HG03432 (cell line): ENCODE results near the gene DEGS2.
"Not testable (repeated sequence)": the region's sequence is repeated elsewhere in the genome, so short reads cannot be mapped to it uniquely, and the experiment has no call there.

Experiments used
- ATAC-seq: cut with Tn5 transposase; IDR thresholded peaks from one replicate; pipeline ENCODE4 v1.9.1; 2021; ENCODE audit warnings: mild to moderate bottlenecking, moderate library complexity; ENCODE audit not compliant: unreplicated experiment

The DEGS2 gene

DNA sequence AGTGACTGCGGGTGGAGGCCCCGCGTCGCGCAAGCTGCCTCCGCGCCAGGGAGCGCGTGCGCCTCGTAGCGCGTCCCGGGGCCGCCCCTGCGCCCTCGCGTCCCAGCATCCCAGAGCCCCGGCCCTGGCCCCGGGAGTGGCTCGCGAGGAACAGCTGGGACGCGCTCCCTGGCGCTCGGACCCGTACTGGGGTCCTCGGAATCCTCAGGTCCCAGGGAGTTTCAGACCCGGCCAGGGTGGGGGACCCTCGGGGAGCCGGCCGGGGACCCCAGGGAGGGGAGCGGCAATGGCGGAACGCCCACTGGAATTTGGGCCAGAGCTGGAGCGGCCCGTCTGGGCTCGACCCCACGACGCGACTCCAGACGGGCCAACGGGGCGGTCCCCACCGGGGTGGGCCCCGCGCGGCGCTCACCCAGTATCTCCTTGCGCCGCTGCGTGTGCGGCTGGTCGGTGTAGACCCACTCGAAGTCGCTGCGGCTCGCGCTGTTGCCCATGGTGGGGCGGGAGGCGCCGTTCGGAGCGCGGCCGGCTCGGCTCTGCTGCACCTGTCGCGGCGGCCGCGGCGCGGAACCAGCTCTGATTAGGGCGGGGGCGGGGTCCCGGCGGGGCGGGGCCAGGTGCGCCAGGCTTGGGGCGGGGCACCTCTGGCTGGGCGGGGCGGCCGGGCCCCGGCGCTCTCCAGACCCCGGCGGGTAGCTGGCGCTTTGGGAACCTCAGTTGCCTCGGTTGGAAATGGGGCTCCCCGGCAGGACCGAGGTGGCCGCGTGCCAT is at the start of gene DEGS2:
Gene DEGS2, minus strand, starts transcription at position 552 of the 771 bp plus-strand sequence. Its CDS starts 58 bp downstream, at position 494.
- peak; percentile 62 for ATAC-seq

DNA sequence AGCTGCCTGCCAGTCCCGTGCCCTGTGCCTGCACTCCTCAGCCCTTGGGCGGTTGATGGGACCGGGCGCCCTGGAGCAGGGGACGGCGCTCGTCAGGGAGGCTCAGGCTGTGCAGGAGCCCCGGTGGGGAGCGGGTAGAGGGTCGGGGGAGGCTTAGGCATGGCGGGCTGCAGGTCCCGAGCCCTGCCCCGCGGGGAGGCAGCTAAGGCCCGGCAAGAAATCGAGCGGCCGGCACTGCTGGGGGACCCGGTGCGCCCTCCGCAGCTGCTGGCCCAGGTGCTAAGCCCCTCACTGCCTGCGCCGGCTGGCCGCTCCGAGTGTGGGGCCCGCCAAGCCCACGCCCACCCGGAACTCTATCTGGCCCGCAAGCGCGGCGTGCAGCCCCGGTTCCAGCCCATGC is 48.7 kb upstream of the DEGS2 start:
- not testable (repeated sequence) for ATAC-seq

DNA sequence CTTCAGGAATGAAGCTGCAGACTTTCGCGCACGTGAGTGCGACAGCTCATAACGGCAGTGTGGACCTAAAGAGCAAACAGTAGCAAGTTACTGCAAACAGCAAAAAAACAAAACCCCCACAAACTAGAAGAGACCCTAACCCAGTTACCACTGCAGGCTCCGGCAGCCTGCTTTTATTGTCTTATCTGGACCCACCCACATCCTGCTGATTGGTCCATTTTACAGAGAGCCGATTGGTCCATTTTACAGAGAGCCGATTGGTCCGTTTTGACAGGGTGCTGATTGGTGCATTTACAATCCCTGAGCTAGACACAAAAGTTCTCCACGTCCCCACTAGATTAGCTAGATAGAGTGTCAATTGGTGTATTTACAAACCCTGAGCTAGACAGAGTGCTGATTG is 48.1 kb upstream of the DEGS2 start:
- ATAC-seq, result not testable (repeated sequence)

DNA sequence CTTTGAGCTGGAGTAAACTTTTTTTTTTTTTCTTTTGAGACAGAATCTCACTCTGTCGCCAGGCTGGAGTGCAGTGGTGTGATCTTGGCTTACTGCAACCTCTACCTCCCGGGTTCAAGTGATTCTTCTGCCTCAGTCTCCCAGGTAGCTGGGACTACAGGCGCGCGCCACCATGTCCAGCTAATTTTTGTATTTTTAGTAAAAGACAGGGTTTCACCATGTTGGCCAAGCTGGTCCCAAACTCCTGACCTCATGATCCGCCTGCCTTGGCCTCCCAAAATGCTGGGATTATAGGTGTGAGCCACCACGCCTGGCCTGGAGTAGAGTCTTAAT is 45.4 kb upstream of the DEGS2 start:
- not testable (repeated sequence) for ATAC-seq

DNA sequence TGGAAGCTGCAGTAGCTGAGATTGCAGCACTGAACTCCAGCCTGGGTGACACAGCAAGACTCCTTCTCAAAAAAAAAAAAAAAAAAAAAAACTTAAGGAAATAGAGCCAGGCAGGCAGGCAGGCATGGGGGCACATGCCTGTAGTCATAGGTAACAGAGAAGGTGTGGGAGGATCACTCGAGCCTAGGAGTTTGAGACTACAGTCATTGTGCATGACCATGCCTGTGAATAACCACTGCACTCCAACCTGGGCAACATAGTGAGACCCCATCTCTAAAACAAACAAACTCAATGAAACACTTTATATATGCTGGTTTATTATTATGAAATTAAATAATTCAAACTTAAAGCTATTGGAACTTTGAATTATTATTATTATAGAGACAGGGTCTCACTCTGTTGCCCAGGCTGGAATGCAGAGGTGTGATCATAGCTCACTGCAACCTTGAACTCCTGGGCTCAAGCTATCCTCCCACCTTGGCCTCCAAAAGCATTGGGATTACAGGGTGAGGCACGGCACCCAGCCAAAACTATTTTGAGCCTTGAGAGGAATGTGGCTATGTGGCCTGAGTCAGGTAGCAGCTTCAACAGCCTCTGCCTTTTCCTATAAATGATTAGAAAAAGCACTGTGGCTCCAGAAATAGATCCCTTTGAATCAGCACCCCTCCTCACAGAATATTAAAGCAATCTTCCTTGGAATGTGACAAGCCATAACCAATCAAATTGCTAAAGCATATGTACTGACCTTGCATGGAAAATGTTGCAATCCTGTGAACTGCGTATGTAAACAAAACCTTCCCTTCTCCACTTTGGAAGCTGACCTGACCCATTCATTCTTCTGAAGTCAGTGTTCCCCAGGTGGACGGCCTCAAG is 44.8 kb upstream of the DEGS2 start:
- no peak for ATAC-seq

DNA sequence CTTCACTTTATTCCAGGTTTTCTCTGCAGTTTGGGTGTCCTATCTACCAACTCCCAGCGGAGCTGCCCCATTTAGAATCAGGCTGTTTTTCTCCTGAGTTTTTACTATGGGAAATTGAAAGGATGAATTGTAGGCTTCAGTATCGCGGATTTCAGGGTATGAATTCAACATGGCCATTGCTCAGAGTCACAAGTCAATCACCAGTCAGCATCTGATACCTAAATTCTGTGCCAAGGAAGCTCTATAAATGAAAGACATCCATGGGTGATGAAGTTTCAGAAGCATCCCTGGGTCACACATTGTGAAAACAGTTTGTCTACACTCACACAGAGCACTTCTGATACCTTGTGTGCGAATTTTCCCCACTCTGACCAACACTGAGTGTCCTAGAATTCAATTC is 43.7 kb upstream of the DEGS2 start:
- ATAC-seq, result no peak

DNA sequence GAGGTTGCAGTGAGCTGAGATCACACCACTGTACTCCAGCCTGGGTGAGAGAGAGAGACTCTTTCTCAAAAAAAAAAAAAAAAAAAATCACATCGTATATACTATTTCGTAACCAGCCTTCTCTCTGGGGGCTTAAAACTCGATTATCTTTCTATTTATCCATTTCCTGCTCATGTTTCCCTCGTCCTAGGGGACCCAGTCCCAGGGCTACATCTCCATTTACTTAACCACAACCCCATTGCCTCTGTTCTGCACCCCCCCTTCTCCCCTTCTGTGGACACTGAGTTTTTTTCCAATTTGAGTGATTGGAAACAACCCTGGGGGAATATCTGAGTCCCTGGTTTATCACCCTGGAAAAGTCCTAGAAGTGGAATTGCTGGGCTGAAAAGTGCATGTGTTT is 43.3 kb upstream of the DEGS2 start:
- no peak for ATAC-seq

DNA sequence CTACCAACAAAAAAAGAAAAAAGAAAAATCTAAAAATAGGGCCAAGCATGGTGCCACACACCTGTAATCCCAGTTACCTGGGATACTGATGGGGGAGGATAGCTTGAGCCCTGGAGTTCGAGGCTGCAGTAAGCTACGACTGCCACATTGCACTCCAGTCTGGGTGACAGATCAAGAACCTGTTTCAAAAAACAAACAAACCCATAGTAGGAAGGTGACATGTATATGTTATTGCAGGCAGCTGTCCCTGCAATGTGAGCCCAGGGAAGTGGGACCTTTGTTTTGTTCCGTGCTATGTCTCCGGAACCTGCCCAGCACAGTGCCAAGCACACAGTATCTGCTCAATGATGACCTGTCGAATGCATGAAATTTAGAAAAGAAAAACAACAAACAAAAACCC is 42.3 kb upstream of the DEGS2 start:
- no peak for ATAC-seq

DNA sequence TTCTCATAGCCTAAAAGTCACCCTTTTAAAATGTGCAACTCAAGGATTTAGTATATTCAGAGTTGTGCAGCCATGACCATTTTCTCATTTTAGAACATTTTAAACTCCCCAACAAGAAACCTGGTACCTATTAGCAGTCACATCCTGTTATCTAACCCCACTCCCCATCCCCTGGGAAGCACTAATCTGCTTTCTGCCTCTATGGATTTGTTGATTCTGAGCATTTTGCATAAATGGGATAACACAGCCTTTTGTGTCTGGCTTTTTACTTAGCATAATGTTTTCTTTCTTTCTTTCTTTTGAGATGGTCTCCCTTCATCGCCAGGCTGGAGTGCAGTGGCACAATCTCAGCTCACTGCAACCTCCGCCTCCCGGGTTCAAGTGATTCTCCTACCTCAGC is 40.9 kb upstream of the DEGS2 start:
- no peak for ATAC-seq

DNA sequence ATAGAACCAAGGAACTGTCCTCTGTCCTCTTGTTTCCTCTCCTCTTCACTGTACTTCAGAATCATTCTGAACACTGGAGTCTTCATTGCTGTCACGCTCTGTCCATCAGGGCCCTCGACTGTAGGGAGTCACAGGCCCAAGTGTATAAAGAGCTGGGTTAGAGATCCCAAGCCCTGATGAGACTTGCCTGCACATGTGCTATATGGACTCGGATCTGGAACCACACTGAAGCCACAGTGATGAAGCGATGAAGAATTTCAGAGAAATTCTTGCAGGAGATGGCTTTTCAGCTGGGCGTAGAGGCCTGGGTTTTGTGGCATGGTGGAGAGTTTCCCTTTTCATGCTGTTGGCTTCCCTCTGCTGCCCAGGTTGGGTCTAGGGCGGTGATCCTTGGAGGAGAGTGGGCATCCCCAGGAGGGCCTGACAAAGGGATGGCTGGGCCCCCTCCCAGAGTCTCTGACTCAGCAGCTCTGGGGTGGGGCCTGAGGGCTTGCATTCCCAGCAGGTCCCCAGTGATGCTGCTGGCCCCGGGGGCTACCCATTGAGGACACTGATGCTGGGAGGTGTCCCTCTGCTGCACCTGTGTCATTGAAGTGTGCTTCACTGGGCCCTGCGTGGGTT is 39.9 kb upstream of the DEGS2 start:
- no peak for ATAC-seq

DNA sequence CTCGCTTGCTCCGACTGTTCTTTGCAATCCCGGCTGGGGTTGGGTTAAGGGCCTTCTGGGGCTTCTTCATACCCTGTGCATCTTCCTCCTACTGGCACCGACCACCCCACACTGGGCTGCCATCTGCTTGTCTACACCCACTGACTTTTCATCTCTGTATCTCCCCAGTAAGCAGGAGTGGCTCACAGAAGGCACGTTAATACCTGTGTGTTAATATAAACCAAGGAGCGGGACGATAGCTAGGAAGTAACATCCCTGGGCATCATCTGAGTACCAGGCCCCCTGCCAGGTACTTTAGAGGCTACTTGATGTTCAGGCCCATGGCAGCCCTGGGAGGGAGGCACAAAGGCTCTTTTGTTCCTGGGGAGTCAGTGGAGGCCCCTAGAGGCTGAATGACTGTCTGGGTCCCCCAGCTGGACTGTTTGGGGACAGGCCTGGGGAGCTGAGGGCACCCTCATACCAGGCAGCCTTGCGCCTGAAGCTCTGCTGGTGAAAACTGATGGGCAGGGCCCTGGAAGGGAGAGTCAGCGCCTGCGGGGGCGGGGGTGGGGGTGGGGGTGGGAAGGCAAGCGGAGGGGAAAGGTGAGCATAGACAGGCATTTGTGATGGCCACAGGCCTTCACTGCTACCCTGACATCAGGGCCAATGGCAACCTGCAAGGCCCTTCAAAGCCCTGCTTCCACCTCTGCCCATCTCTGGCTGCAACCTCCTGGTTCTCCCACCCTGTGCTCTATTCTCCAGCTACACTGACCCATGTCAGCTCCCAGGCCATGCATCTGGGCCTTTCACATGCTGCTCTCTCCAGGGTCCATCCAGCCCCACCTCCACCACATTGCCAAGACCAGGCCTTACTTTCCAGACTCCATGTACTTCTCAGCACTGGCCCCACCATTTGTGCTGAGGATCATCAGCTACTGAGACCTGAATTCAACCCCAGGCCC is 34.2 kb upstream of the DEGS2 start:
- ATAC-seq, result no peak

DNA sequence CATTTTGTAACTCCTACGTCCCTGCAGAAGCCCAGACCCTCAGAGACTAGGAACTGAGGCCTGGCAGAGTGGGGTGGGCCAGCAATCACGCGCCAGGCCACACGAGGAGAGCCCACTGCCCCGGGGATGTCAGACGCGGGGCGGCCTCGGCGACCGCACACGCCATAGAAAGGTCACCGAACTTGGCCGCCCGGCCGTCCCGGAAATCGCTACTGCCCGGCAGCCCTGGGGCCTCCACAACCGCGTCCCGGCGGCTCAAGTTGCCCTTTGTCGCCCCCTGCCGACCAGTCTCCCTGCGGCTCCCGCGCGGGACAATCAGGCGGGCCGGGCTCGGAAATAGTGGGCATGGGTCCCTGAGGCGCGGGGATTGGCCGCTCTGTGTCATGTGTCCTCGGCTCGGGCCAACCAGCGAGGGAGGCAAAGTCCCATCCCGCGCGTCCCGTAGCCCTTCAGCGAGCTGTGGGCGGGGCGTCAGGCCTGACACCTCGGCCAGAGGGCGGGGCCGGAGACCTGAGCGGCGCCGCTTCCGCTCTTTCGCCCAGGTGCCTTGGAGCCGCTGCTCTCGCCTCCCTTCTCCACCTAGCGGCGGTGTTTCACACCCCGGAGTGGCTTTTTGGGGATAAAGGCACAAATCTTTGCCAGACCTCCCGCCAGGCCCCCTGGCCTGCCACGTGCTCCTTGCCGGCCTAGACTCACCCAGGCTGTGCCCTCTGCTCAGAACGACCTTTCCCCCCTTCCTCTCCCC is 33.4 kb upstream of the DEGS2 start:
- ATAC-seq, result peak; percentile 98

DNA sequence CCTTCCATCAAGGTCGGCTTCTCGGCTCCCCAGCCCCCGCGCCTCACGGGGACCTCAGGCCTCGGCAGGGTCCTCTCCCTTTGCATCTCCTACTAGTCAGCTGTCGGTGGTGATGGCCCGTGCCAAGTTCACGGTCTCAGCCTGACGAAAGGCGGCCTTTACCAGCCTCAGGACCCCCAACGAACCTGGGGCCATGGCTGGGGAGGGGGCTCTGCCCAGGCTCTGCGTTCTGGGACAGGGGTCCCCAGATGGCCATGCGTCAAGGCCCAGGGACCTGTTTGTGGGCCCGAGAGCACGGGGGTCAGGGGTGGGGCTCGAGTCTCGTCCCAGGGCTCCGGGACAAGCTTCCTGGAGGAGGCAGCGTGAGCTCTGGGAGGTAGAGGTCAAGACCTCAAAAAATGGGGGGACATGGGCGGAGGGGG is 32.8 kb upstream of the DEGS2 start:
- no peak for ATAC-seq

DNA sequence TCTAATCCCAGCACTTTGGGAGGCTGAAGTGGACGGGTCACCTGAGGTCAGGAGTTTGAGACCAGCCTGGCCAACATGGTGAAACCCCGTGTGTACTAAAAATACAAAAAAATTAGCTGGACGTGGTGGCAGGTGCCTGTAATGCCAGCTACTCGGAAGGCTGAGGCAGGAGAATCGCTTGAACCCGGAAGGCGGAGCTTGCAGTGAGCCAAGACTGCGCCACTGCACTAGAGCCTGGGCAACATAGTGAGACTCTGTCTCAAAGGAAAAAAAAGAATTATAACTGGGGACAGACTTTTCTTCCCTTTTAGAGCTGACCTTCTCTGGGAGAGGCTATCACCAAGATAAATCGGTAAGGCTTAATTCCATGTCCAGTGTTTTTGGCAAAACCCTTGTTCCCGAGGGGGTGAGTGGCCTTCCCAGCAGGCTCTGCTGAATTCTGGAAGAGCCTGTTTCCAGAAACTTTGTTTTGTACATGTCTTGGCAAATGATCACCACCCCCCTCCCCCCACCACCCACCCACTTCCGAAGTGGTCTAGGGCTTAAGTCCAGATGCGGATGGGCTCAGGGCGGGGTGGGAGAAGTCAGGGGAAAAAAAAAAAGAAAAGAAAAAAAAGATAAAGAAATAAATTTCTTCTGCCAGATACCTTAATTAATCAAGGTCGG is 32.3 kb upstream of the DEGS2 start:
- no peak for ATAC-seq

DNA sequence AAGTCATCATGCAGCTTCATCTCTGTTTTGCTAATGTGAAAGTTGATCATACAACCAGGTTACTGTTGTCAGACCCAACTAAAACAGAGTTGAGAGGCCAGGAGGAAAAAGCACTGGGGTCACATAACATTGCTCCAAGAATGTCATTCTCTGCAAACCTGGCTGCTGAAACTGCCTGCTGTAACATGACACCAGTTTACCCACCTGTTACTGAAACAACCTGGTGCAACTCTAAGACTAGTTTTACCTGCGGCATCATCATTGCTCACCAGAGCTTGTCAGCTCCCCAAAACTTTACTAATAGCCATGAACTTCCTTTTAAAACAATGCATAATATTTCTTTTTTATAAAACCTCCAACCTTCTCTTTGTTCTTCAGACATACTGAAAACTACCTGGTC is 30.7 kb upstream of the DEGS2 start:
- no peak for ATAC-seq

DNA sequence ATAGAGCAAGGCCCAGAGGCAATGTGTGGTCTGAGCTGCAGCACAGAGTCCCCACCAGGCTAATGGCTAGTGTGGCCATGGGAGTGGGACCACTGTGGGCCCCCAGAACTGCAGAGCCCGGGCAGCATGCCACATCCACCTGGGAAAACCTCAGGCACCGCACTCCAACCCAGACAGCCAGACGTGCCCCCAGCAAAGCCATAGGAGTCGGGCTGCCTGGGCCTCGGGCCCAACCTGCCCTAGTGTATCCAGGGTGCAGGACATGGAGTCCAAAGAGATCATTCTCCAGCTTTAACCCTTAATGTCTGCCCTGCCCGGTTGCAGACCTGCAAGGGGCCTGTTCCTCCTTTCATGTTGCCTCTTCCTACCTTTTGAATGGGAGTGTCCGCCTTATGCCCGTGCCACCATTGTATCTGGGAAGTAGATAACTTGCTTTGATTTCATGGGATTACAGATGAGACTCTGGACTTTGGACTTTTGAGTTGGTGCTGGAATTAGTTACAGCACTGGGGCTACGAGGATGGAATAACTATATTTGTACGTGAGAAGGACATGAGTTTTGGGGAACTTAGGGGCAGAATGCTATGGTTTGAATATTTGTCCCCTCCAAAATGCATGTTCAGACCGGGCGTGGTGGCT is 29.1 kb upstream of the DEGS2 start:
- ATAC-seq, result no peak

DNA sequence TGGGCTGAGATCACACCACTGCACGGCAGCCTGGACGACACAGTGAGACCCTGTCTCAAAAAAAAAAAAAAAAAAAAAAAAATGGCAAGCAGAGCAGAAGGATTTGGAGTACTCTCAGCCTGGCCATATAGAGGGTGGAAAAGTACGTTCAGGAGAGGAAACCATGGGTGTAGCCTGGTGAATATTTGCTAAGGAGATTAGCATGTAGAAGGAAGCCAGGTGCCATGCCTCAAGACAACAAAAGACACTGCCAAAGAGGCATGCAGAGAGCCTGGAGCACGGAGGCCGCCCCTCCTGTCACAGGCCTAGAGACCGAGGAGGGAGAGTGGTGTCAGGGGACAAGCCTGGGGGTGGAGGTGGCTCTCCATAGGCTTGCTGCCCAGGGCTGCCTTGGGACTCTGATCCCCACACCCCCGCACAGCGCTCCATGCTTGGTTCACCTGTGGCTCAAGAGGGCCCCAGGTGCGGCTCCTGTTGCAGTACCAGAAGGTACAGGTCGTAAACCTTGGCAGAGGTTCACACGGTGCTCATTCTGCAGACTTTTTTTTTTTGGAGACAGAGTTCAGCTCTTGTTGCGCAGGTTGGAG is 27.9 kb upstream of the DEGS2 start:
- no peak for ATAC-seq

DNA sequence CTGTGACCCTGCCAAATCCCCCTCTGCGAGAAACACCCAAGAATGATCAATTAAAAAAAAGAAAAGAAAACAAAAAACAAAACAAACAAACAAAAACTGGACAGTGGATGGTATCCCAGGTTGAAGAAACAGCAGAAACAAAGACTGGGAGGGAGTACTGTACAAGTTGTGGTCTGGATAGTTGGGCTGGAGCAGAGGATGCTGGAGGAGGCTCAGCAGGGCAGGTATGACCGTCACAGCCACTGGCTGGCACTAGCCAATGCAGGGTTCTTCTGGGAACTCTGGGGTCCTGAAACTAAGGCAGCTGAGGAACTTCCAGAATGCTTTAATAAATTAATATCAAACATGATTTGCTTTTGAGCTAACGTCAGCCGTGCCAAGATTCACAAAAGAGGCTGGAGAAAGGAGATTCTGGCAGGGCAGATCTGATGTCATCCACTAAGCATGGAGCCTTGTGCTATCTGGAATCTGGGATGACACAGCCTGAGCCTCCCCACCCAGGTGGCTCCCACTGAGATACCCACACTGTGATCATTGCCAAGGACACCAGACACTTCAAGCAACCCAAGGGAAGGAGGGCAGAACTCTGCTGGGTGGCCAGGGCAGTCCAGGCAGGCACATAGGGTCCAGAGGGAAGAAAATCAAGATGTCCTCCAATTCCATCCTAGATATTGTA is 22.6 kb upstream of the DEGS2 start:
- not testable (repeated sequence) for ATAC-seq
